Measurements from ENCODE around the gene LGR6. TPM values are rescaled to one million over a fixed set of nuclear protein-coding genes. Genes with fewer than 3 reads are reported as not detected.
A peak's percentile ranks its signal among the peaks of the same experiment; 100 is the strongest.

The LGR6 gene
- total and polyA plus RNA-seq, 2 experiments from 2014 or later, result 0.66 to 0.89 TPM

GRCh38 chr1:202207292-202207691 is 13.7 kb downstream of the LGR6 start:
- H3K9me2 ChIP-seq (ENCODE audit: insufficient read depth), result no peaks in the 10 kb centered on the region
- TF ChIP-seq ZNF114 (CRISPR knock-in tag; IDR thresholded peaks at IDR 0.05) (no peak), STAT1 (IDR thresholded peaks at IDR 0.05; ENCODE audit: unreplicated experiment) (no peak), ZNF331 (CRISPR knock-in tag; IDR thresholded peaks at IDR 0.05; ENCODE audit: low read depth) (no peak), CTCF (conservative IDR thresholded peaks at IDR 0.05; ENCODE audit: low read depth in 2 of 2) (peak; percentile 31 to 34; a peak in 3 of 4 replicates)
- peak; percentile 75 for ATAC-seq
- peaks cover 4% of the 10 kb centered on the region for H3K27me3 Mint-ChIP-seq (ENCODE audit: insufficient read depth, low read depth, poor library complexity)
- no peaks in the 10 kb centered on the region for H3K36me3 Mint-ChIP-seq (ENCODE audit: low read depth)
- H3K36me3 ChIP-seq (ENCODE audit: insufficient read depth), result no peaks in the 10 kb centered on the region
- no peak overlapping the region for H3K27ac Mint-ChIP-seq
- no peaks in the 10 kb centered on the region for H4K20me1 ChIP-seq (replicated peaks; ENCODE audit: insufficient read depth)
- H3K9me3 Mint-ChIP-seq, result no peaks in the 10 kb centered on the region
- no peak overlapping the region for H3K4me3 Mint-ChIP-seq
- H3K4me2 ChIP-seq, result no peak overlapping the region
- no peak overlapping the region for H3K4me3 ChIP-seq
- H3K27me3 ChIP-seq (ENCODE audit: insufficient read depth), result no peaks in the 10 kb centered on the region
- no peak overlapping the region for H3K27ac ChIP-seq (ENCODE audit: low read depth)
- no peaks in the 10 kb centered on the region for H3F3A ChIP-seq (replicated peaks; ENCODE audit: low read depth)
- peaks cover 3% of the 10 kb centered on the region; the same call in 1 of the 3 replicates for H3K4me1 Mint-ChIP-seq
- no peaks in the 10 kb centered on the region for H3K79me2 ChIP-seq (replicated peaks; ENCODE audit: insufficient read depth)
- H3K4me1 ChIP-seq (ENCODE audit: insufficient read depth), result no peaks in the 10 kb centered on the region
- DNase-seq (ENCODE audit: low spot score), result peak; percentile 58
- H2AFZ ChIP-seq, result no peak overlapping the region

- Histone ChIP-seq H3K27ac (ENCODE audit: low read depth) (no peak overlapping the region), H3K4me2 (no peak overlapping the region), H3K36me3 (ENCODE audit: insufficient read depth) (no peaks in the 10 kb centered on the region), H3K4me3 (no peak overlapping the region), H3K27me3 (ENCODE audit: insufficient read depth) (no peaks in the 10 kb centered on the region), H3K79me2 (replicated peaks; ENCODE audit: insufficient read depth) (no peaks in the 10 kb centered on the region), H4K20me1 (replicated peaks; ENCODE audit: insufficient read depth) (no peaks in the 10 kb centered on the region), H3K4me1 (ENCODE audit: insufficient read depth) (no peaks in the 10 kb centered on the region), H3K9me2 (ENCODE audit: insufficient read depth) (no peaks in the 10 kb centered on the region), H3F3A (replicated peaks; ENCODE audit: low read depth) (no peaks in the 10 kb centered on the region), H2AFZ (0 out of 2 replicates have a peak overlapping the region, but pooled peaks have one; percentile 52)
- Mint-ChIP-seq H3K36me3 (ENCODE audit: low read depth) (no peaks in the 10 kb centered on the region), H3K4me3 (no peak overlapping the region), H3K27ac (no peak overlapping the region), H3K27me3 (ENCODE audit: insufficient read depth, low read depth, poor library complexity) (peaks cover 7% of the 10 kb centered on the region), H3K4me1 (peaks cover 3% of the 10 kb centered on the region; the same call in 2 of the 3 replicates), H3K9me3 (no peaks in the 10 kb centered on the region)
- TF ChIP-seq ZNF462 (CRISPR knock-in tag; IDR thresholded peaks at IDR 0.05) (no peak), NANOG (IDR thresholded peaks at IDR 0.05; ENCODE audit: borderline replicate concordance) (no peak), ZNF114 (CRISPR knock-in tag; IDR thresholded peaks at IDR 0.05) (no peak), REST (IDR thresholded peaks at IDR 0.05; ENCODE audit: unreplicated experiment) (no peak)
- DNase-seq (ENCODE audit: low spot score), result no peak
- ATAC-seq, result no peak
These were observed 14.8 kb downstream of the LGR6 start for GRCh38 chr1:202208351-202208857.

Measured in GM23338 (cell line).